Lower leg skin (tissue), 4 donors: Measurements from ENCODE around the gene ZNF92. TPM values are rescaled to one million over a fixed set of nuclear protein-coding genes. Genes with fewer than 3 reads are reported as not detected.
"Not testable (repeated sequence)": the region's sequence is repeated elsewhere in the genome, so short reads cannot be mapped to it uniquely, and the experiment has no call there.

Experiments
- DNase-seq, 2 donors: peaks; one replicate each; pipeline ENCODE4 v3.0.0-alpha.2; 2019; ENCODE audit warnings: low spot score in 2 of 2
- H3K4me3 ChIP-seq: fragments of 200-600 bp; sonication (generic); 2 replicates; pipeline ENCODE4 v1.5.1; 2017; ENCODE audit warnings: mild to moderate bottlenecking, low read depth; ENCODE audit not compliant: poor library complexity, severe bottlenecking
- POLR2A ChIP-seq, 2 donors: fragments of 450-650 bp; IDR thresholded peaks; one replicate each; pipeline ENCODE4 v1.6.1; 2016 to 2017; ENCODE audit warnings: antibody characterized with exemption in 2 of 2, mild to moderate bottlenecking in 1 of 2, moderate library complexity in 1 of 2
- WGBS, 2 donors: methylation state at CpG; one replicate each; pipeline ENCODE4 v1.1.5; 2018; 5-methylcytosine and 5-hydroxymethylcytosine counted together
- intact Hi-C: fragments of 100-400 bp; cut with DNase I; formaldehyde crosslinking; loops from one replicate; pipeline ENCODE4 v1.15.0; 2023; ENCODE audit warnings: low total_unique reads
- total RNA-seq, 4 donors: library from RNA; depleted of rRNA; stranded (reverse); fragments of >200 nt; gene quantifications; one replicate each; pipeline ENCODE4 v1.1.0, GENCODE V29; 2016
- TF ChIP-seq, protein P1 (sequence below), 3 donors: fragments of 450-650 bp; IDR thresholded peaks; one replicate each; pipeline ENCODE4 v1.5.1; 2016; ENCODE audit warnings: antibody characterized with exemption in 3 of 3, mild to moderate bottlenecking in 3 of 3, moderate library complexity in 2 of 3

ZNF92 gene
- total RNA-seq, 4 donors from 2014 or later, result 4.0 to 10.4 (median 5.4) TPM

DNA sequence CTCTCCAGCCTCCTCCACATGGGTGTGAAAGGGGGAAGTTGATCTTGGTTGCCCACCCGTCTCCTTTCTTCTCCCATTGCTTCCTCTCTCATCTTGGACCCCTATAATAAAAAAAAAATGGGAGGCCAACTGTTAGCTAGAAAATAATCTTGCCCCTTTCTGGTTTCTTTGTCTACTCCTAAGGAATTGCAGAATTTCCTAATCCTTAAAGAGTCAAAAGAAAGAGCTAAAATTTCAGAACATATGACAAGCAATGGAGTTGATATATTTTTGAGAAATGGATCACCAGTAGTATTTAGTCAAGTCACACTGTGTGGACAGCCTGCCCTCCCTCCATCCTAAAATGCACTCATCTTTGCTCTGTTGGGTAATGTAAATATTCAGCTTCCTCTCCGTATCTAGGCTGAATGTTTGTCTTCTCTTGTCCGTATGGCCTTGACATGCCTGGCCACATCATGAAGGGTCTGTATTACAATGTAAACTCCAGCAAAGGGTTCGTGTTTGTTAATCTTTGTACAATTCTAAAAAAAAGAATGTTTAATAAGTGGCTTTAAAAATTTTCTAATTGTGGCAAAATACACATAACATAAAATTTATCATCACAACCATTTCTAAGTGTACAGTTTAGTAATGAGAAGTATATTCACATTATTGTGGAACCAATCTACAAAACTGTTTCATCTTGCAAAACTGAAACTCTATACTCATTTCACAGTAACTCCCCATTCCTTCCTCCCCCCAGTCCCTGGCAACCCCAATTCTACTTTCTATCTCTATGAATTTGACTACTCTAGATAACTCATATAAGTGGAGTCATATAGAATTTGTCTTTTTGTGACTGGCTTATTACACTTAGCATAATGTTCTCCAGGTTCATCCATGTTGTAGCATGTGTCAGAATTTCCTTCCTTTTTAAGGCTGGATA, 71.5 kb downstream of the ZNF92 start:
- WGBS, 2 donors, result 80 to 85% methylated on average over 4 of the region's 4 CpGs
- DNase-seq, result no peak

DNA sequence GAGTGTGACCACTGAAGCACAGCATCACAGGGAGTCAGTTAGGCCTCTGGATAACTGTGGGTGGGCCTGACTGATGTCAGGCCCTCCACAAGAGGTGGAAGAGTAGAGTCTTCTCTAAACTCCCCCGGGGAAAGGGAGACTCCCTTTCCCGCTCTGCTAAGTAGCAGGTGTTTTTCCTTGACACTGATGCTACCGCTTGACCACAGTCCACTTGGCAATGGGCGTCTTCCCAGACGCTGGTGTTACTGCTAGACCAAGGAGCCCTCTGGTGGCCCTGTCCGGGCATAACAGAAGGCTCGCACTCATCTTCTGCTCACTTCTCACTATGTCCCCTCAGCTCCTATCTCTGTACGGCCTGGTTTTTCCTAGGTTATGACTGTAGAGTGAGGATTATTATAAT, 73.4 kb downstream of the ZNF92 start:
- intact Hi-C loops, result loop anchor here (5.0 kb wide), 1 partner anchor 410 kb away; no protein-coding TSS in a partner anchor
- 81 to 84% methylated on average over 8 of the region's 8 CpGs for WGBS, 2 donors
- not testable (repeated sequence) for DNase-seq, H3K4me3 ChIP-seq

More for the DNA sequence above, 71.5 kb downstream of the ZNF92 start:
- TF ChIP-seq, protein P1, sequence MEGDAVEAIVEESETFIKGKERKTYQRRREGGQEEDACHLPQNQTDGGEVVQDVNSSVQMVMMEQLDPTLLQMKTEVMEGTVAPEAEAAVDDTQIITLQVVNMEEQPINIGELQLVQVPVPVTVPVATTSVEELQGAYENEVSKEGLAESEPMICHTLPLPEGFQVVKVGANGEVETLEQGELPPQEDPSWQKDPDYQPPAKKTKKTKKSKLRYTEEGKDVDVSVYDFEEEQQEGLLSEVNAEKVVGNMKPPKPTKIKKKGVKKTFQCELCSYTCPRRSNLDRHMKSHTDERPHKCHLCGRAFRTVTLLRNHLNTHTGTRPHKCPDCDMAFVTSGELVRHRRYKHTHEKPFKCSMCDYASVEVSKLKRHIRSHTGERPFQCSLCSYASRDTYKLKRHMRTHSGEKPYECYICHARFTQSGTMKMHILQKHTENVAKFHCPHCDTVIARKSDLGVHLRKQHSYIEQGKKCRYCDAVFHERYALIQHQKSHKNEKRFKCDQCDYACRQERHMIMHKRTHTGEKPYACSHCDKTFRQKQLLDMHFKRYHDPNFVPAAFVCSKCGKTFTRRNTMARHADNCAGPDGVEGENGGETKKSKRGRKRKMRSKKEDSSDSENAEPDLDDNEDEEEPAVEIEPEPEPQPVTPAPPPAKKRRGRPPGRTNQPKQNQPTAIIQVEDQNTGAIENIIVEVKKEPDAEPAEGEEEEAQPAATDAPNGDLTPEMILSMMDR (IDR thresholded peaks at IDR 0.05), result no peak
- no peak for TF ChIP-seq POLR2A (IDR thresholded peaks at IDR 0.05)
- no peak overlapping the region for H3K4me3 ChIP-seq
- intact Hi-C loops, result loop anchor here (5.0 kb wide), 2 partner anchors 408 to 1188 kb away; no protein-coding TSS in a partner anchor

DNA sequence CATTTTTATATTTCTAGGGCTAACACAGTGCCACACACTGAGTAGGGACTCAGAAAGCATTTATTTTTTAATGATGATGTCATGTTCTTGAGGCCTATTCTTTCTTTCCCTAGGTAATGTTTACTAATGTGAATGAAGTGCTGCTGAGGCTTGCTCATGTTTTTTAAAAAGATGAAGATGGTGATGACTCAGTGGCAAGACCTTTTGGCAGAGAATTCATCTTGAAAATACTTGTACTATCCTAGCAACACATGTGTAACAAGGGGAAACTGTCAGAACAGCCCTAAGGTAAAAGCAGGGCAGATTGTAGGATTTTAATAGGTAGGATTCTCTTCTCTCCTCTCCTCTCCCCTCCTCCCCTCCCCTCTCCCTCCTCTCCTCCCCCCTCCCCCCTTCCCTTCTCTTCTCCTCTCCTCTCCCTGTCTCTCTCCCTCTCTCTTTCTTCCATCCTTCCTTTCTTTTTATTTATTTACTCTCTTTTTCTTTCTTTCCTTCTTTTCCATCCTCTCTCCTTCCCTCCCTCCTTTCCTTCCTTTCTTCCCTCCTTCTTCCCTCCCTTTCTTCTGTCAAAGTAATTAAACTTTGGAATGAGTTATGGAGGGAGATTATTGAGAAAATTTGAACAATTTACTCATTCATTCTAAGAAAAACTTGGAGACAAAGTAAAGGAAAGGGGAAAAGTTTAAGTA, 75.3 kb downstream of the ZNF92 start:
- intact Hi-C loops, result loop anchor here (5.0 kb wide), 1 partner anchor 412 kb away; no protein-coding TSS in a partner anchor
- no peak for DNase-seq
- TF ChIP-seq, protein P1 (IDR thresholded peaks at IDR 0.05), result no peak
- no peak for TF ChIP-seq POLR2A (IDR thresholded peaks at IDR 0.05)
- no peak overlapping the region for H3K4me3 ChIP-seq

DNA sequence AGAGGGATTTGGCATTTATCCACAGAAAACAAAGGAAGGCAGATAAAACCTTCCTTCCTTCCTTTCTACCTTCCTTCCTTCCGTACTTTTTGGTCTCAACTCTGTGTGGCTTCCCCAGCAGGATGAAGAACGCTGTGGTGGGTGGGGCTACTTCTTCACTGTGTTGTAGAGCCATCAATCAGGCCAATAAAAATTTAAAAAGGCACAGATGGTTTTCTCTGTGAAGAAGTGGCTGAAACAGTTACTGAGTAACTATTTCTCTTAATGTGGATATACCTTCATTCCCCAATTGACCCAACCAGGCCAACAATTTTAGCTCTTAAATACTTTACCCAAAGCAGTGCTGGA, 75.8 kb downstream of the ZNF92 start:
- intact Hi-C loops, result loop anchor here (5.0 kb wide), 1 partner anchor 412 kb away; no protein-coding TSS in a partner anchor
- 2 to 4% methylated on average over 2 of the region's 2 CpGs for WGBS, 2 donors
- no peak for TF ChIP-seq POLR2A (IDR thresholded peaks at IDR 0.05)
- TF ChIP-seq, protein P1 (IDR thresholded peaks at IDR 0.05), result no peak
- no peak for DNase-seq
- no peak overlapping the region for H3K4me3 ChIP-seq
